Fibroblast of lung (primary cell): ENCODE data around the gene PDGFC. TPM values are rescaled to one million over a fixed set of nuclear protein-coding genes. Genes with fewer than 3 reads are reported as not detected.
A peak's percentile ranks its signal among the peaks of the same experiment; 100 is the strongest.

Experiments used
- DNase-seq, 2 donors: peaks; one replicate each; pipeline versions ENCODE4 v3.0.0 to v3.0.0-alpha.2; 2010; ENCODE audit warnings: low read depth in 2 of 2
- H2AFZ ChIP-seq: 2 replicates; pipeline ENCODE4 v1.5.1; 2012; ENCODE audit warnings: low read length, control low read depth, inconsistent platforms
- H3K27ac ChIP-seq: 2 replicates; pipeline ENCODE4 v1.5.1; 2011; ENCODE audit warnings: low read length, control low read depth; ENCODE audit not compliant: insufficient read depth
- H3K27me3 ChIP-seq: 2 replicates; pipeline ENCODE4 v1.5.1; 2011; ENCODE audit warnings: mild to moderate bottlenecking, low read length; ENCODE audit not compliant: control insufficient read depth, insufficient read depth
- H3K36me3 ChIP-seq: 2 replicates; pipeline ENCODE4 v1.5.1; 2011; ENCODE audit warnings: low read length; ENCODE audit not compliant: control insufficient read depth, insufficient read depth
- H3K4me1 ChIP-seq: 2 replicates; pipeline ENCODE4 v1.5.1; 2011; ENCODE audit warnings: low read length; ENCODE audit not compliant: control insufficient read depth, insufficient read depth; ENCODE audit errors: extremely low read depth
- H3K4me2 ChIP-seq: 2 replicates; pipeline ENCODE4 v1.5.1; 2011; ENCODE audit warnings: low read length, control low read depth; ENCODE audit not compliant: insufficient read depth; ENCODE audit errors: extremely low read depth
- H3K4me3 ChIP-seq, 4 experiments: fragments of 200-600 bp in 1 of 4; sonication (generic) in 1 of 4; replicated peaks in 1 of 4; 2 replicates each; pipeline ENCODE4 v1.5.1; 2011 to 2016; ENCODE audit warnings: low read length in 4 of 4, low read depth in 3 of 4, mild to moderate bottlenecking in 3 of 4, control low read depth in 2 of 4, inconsistent platforms in 1 of 4, mixed read lengths in 1 of 4; ENCODE audit not compliant: insufficient read depth in 1 of 4; ENCODE audit errors: control extremely low read depth in 1 of 4
- H3K79me2 ChIP-seq: 2 replicates; pipeline ENCODE4 v1.5.1; 2012; ENCODE audit warnings: mild to moderate bottlenecking, low read length, inconsistent platforms; ENCODE audit not compliant: control insufficient read depth, insufficient read depth
- H3K9ac ChIP-seq: 2 replicates; pipeline ENCODE4 v1.5.1; 2011; ENCODE audit warnings: mild to moderate bottlenecking, low read length, control low read depth; ENCODE audit not compliant: insufficient read depth
- H3K9me3 ChIP-seq: 2 replicates; pipeline ENCODE4 v1.5.1; 2012; ENCODE audit warnings: low read depth, low read length; ENCODE audit not compliant: control insufficient read depth, insufficient read depth
- H4K20me1 ChIP-seq: 2 replicates; pipeline ENCODE4 v1.5.1; 2011; ENCODE audit warnings: low read length; ENCODE audit not compliant: control insufficient read depth, insufficient read depth; ENCODE audit errors: extremely low read depth
- EZH2 ChIP-seq: IDR thresholded peaks from 2 replicates; pipeline ENCODE4 v1.5.1; 2012; ENCODE audit warnings: low read length, control low read depth, mild to moderate bottlenecking; ENCODE audit errors: missing control alignments
- polyA plus RNA-seq, 2 donors: library from polyadenylated mRNA; depleted of rRNA in 1 of 2; stranded (reverse) in 1 of 2; unstranded in 1 of 2; fragments of >200 nt; gene quantifications; 2 replicates each; pipeline ENCODE4 v1.2.1, GENCODE V29; 2011 to 2012; ENCODE audit warnings: missing spikeins in 1 of 2
- total RNA-seq: library from RNA; depleted of rRNA; stranded (reverse); fragments of >200 nt; gene quantifications from 2 replicates; pipeline ENCODE4 v1.2.1, GENCODE V29; 2014
- TF ChIP-seq, protein P1 (sequence below), 2 donors: IDR thresholded peaks in 1 of 2; conservative IDR thresholded peaks in 1 of 2; 1 replicate in 1 of 2; 2 replicates in 1 of 2; pipeline ENCODE4 v1.5.1; 2011 to 2012; ENCODE audit warnings: low read length in 2 of 2, control low read depth in 1 of 2, inconsistent platforms in 1 of 2, low read depth in 1 of 2, mild to moderate bottlenecking in 1 of 2

PDGFC gene
- total and polyA plus RNA-seq, 2 donors (not counting 1 experiment from before 2014, with no cell fraction given): 43.4 to 103 TPM

DNA sequence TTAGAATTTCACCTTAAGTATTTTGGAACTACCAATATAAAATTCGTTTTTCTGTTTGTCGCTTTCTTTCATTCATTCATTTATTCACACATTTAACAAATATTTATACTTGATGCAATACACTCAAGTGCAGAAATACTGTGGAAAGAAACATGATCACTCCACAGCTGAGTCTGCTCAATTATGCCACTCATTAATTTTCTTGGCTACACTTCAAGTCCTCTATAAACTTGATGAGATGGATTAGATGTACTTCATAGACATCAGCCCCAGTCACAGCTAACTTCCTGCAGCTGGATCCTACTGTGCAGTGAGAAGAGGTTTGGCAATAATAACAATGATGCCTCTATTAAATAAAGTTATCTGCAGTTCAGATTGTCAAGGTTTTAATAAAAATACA, 208.1 kb downstream of the PDGFC start:
- peak; percentile 59 to 82 for DNase-seq
- no peak overlapping the region for H3K9ac ChIP-seq
- no peak for TF ChIP-seq EZH2
- TF ChIP-seq, protein P1, sequence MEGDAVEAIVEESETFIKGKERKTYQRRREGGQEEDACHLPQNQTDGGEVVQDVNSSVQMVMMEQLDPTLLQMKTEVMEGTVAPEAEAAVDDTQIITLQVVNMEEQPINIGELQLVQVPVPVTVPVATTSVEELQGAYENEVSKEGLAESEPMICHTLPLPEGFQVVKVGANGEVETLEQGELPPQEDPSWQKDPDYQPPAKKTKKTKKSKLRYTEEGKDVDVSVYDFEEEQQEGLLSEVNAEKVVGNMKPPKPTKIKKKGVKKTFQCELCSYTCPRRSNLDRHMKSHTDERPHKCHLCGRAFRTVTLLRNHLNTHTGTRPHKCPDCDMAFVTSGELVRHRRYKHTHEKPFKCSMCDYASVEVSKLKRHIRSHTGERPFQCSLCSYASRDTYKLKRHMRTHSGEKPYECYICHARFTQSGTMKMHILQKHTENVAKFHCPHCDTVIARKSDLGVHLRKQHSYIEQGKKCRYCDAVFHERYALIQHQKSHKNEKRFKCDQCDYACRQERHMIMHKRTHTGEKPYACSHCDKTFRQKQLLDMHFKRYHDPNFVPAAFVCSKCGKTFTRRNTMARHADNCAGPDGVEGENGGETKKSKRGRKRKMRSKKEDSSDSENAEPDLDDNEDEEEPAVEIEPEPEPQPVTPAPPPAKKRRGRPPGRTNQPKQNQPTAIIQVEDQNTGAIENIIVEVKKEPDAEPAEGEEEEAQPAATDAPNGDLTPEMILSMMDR (conservative IDR thresholded peaks at IDR 0.05 in 1 of 2, IDR thresholded peaks at IDR 0.05 in 1 of 2; ENCODE audit: low read depth in 1 of 2, low read length in 2 of 2): no peak
- H3K4me2 ChIP-seq: no peak overlapping the region
- no peak overlapping the region for H3K27ac ChIP-seq
- no peak overlapping the region for H2AFZ ChIP-seq
- H3K4me3 ChIP-seq: no peak overlapping the region
- H3K79me2 ChIP-seq: peaks cover 3% of the 10 kb centered on the region
- peaks cover 5% of the 10 kb centered on the region for H3K36me3 ChIP-seq
- no peaks in the 10 kb centered on the region for H3K27me3 ChIP-seq
- H4K20me1 ChIP-seq: no peaks in the 10 kb centered on the region
- no peaks in the 10 kb centered on the region for H3K9me3 ChIP-seq
- H3K4me1 ChIP-seq: peaks cover 16% of the 10 kb centered on the region

DNA sequence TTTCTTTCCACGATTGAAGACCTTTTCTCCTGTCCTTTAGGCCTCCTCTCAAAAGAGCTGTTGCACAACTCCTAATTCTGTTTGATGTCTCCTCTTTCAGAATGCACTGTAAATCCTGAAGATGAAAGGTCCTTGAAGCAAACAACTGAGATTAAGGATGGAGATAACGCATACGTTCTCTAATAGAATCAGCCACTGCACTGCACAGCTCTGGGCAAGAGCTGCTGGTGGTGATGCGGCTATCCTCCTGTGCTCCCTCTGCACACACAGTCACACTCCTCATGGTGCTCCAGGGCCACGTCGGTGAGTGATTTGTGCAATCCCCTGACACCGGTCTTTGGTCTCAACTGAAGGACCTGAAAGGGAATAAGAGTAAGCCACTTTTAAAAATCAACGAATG, 208.7 kb downstream of the PDGFC start:
- peaks cover 3% of the 10 kb centered on the region for H3K79me2 ChIP-seq
- H2AFZ ChIP-seq: no peak overlapping the region
- peaks cover 16% of the 10 kb centered on the region for H3K4me1 ChIP-seq
- no peaks in the 10 kb centered on the region for H3K9me3 ChIP-seq
- H3K4me3 ChIP-seq: no peak overlapping the region
- no peak overlapping the region for H3K4me2 ChIP-seq
- no peaks in the 10 kb centered on the region for H4K20me1 ChIP-seq
- no peak for DNase-seq
- peaks cover 5% of the 10 kb centered on the region for H3K36me3 ChIP-seq
- no peaks in the 10 kb centered on the region for H3K27me3 ChIP-seq
- H3K9ac ChIP-seq: no peak overlapping the region
- TF ChIP-seq, protein P1 (conservative IDR thresholded peaks at IDR 0.05 in 1 of 2, IDR thresholded peaks at IDR 0.05 in 1 of 2; ENCODE audit: low read depth in 1 of 2, low read length in 2 of 2): no peak
- TF ChIP-seq EZH2: no peak
- no peak overlapping the region for H3K27ac ChIP-seq

DNA sequence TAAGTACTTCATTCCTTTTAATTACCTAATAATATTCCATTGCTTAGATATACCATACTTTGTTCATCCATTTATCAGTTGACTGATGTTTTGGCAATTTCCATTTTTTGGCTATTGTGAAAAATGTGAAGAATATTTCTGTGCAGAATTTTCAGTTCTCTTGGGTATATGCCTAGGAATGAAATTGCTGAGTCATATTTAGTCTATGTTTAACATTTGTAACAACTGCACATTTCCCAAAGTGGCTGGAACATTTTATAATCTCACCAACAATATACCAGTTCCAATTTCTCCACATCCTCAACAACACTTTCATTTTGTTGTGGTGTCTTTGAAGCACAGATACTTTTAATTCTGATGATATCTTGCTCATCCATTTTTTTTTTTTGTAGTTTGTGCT, 215.5 kb downstream of the PDGFC start:
- no peak overlapping the region for H3K4me2 ChIP-seq
- H3K9ac ChIP-seq: no peak overlapping the region
- H3K36me3 ChIP-seq: peaks cover 1% of the 10 kb centered on the region
- H3K9me3 ChIP-seq: no peaks in the 10 kb centered on the region
- peak in 1 of 2 donors; percentile 53 for DNase-seq
- no peaks in the 10 kb centered on the region for H3K79me2 ChIP-seq
- H3K27me3 ChIP-seq: no peaks in the 10 kb centered on the region
- no peak for TF ChIP-seq EZH2
- TF ChIP-seq, protein P1 (conservative IDR thresholded peaks at IDR 0.05 in 1 of 2, IDR thresholded peaks at IDR 0.05 in 1 of 2; ENCODE audit: low read depth in 1 of 2, low read length in 2 of 2): no peak
- H3K4me1 ChIP-seq: peaks cover 5% of the 10 kb centered on the region
- H3K27ac ChIP-seq: no peak overlapping the region
- no peak overlapping the region for H3K4me3 ChIP-seq
- no peak overlapping the region for H2AFZ ChIP-seq
- H4K20me1 ChIP-seq: no peaks in the 10 kb centered on the region
